HG03060 (cell line): ENCODE measurements around the gene OR13C9.
"Not testable (repeated sequence)": the region's sequence is repeated elsewhere in the genome, so short reads cannot be mapped to it uniquely, and the experiment has no call there.

Source experiments
- ATAC-seq: cut with Tn5 transposase; IDR thresholded peaks from one replicate; pipeline ENCODE4 v1.9.1; 2021; ENCODE audit warnings: low read depth, moderate number of reproducible peaks; ENCODE audit not compliant: unreplicated experiment

OR13C9 gene, protein sequence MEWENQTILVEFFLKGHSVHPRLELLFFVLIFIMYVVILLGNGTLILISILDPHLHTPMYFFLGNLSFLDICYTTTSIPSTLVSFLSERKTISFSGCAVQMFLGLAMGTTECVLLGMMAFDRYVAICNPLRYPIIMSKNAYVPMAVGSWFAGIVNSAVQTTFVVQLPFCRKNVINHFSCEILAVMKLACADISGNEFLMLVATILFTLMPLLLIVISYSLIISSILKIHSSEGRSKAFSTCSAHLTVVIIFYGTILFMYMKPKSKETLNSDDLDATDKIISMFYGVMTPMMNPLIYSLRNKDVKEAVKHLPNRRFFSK

DNA sequence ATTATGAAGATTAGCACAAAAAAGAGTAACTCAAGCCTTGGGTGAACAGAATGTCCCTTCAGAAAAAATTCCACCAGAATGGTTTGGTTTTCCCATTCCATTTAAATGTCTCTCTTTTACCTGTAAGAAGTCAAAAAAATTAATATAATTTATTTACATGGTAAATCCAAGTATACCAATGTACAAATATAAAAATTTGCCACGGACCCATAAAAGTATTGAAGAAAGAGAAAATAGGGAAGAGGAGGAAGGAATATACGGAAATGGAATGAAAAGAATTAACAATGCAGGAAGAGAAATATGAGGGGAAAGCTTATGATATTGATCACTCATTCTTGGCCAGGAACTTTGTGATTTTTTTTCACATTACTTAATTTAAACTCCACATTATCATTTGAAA, at the start of gene OR13C9:
OR13C9 (minus strand) TSS at position 101 of the 400 bp plus-strand sequence; CDS start at position 101, 0 bp downstream.
- no peak for ATAC-seq

- ATAC-seq, result no peak
Observed at GRCh38 chr9:104658496-104659195, 40.6 kb upstream of the OR13C9 start.

DNA sequence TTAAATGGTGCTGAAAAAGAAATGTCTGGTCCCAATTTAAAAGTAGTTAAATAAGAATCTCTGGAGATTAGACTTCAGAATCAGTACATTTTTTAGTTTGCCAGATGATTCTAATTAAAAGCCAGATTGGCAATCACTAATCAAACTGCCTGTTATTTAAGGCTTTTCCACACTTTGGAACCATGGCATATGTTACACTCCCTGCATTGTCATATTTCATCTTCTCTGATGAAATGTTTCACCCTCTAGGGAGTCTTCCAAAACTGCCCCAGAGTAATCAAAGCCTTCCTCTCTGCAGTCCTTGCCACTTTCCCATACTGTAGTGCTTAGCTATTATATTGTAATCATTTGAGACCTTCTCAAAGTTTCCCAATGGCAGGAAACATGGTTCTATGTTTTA, 17.5 kb upstream of the OR13C9 start:
- no peak for ATAC-seq

DNA sequence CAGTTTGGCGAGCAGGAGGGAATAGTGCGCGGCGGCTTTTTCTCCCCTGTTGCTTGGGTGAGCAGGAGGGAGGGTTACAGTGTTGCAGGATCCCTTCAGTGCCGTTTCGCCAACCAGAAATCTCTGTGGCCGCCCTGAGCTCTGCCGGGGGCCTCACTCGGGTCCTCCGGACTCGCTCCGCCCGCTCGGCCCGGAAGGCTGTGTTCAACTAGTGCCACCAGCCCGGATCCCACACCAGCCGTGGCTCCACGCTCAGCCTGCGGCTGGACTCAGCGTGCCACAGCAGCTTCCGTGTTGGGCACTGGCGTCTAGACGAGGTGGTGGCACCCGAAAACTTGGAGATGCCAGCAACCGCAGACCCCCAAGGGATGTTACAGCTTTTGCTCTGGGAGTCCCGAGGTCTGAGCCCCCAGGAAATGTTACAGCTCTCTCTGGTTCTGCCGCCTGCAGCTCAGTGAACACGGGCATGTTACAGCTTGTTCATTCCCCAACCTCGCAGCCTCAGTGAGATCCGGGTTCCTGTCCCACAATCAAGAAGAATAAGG, 16.0 kb upstream of the OR13C9 start:
- ATAC-seq, result no peak

DNA sequence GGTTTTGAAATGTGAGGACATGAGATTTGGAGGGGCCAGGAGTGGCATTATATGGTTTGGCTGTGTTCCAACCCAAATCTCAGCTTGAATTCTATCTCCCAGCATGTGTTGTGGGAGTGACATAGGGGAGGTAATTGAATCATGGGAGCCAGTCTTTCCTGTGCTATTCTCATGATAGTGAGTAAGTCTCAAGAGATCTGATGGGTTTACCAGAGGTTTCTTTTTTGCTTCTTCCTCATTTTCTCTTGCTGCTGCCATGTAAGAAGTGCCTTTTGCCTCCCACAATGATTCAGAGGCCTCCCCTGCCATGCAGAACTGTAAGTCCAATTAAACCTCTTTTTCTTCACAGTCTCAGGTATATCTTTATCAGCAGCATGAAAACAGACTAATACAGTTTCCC, 8.0 kb upstream of the OR13C9 start:
- not testable (repeated sequence) for ATAC-seq

GRCh38 chr9:104617418-104617817, 586 bp downstream of the OR13C9 start:
- no peak for ATAC-seq

GRCh38 chr9:104611213-104611612, 6.8 kb downstream of the OR13C9 start:
- ATAC-seq, result no peak

GRCh38 chr9:104608336-104608735, 9.7 kb downstream of the OR13C9 start:
- no peak for ATAC-seq

DNA sequence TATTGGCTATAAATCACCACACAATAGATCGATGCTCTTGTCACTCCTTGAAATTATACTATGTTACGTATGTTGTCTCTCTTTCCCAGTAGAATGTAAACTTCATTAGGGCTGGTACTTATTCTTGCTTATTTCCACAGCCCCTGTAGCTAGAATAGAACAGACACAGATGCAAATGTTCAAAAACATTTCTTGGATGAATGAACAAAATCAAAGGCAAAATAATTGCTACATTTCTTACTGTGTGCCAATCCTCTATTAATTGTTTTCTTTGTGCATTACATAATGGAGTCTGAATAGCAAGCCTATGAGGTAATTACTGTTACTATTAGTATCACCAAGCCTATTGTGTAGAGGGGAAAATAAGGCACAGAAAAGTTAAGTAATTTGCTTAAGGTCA, 11.9 kb downstream of the OR13C9 start:
- no peak for ATAC-seq

DNA sequence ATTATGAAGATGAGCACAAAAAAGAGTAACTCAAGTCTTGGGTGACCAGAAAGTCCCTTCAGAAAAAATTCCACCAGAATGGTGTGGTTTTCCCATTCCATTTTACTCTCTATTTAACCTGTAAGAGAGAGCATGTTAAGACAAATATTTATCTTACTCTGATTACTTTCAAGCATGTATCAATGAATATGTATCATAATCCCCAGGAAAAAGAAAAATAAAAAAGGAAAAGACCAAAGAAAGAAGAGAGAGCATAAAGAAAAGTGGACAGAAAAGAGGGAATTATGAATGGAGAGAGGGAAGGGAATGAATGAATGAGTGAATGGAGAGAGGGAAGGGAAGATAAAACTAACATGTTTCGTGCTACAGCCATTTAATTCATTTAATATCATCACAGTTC, 12.5 kb downstream of the OR13C9 start, which contains the start of gene OR13C2:
OR13C2 (minus strand) TSS at position 101 of the 400 bp plus-strand sequence; CDS start at position 101, 0 bp downstream.
- not testable (repeated sequence) for ATAC-seq

DNA sequence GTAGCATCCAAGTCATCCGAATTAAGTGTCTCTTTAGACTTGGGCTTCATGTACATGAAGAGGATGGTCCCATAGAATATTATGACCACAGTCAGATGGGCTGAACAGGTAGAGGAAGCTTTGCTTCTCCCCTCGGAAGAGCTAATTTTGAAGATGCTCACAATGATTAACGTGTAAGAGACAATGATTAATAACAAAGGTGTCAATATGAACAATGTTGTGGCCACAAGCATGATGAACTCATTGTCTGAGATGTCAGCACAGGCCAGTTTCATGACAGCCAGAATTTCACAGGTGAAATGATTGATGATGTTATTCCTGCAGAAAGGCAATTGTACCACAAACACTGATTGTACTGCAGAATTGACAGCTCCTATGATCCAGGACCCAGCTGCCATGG, 13.2 kb downstream of the OR13C9 start:
- ATAC-seq, result no peak

DNA sequence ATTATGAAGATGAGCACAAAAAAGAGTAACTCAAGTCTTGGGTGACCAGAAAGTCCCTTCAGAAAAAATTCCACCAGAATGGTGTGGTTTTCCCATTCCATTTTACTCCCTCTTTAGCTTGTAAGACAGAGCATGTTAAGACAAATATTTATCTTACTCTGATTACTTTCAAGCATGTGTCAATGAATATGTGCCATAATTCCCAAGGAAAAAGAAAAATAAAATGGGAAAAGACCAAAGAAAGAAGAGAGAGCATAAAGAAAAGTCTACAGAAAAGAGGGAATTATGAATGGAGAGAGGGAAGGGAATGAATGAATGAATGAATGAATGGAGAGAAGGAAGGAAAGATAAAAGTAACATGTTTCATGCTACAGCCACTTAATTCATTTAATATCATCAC, 18.7 kb downstream of the OR13C9 start, which contains the start of gene OR13C5:
OR13C5 (minus strand) TSS at position 101 of the 400 bp plus-strand sequence; CDS start at position 101, 0 bp downstream.
- not testable (repeated sequence) for ATAC-seq

DNA sequence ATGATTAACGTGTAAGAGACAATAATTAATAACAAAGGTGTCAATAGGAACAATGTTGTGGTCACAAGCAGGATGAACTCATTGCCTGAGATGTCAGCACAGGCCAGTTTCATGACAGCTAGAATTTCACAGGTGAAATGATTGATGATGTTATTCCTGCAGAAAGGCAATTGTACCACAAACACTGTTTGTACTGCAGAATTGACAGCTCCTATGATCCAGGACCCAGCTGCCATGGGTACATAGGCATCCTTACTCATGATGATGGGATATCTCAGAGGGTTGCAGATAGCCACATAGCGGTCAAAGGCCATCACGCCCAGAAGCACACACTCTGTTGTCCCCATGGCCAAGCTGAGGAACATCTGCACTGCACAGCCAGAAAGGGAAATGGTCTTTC, 19.3 kb downstream of the OR13C9 start:
- ATAC-seq, result not testable (repeated sequence)

GRCh38 chr9:104589626-104590025, 28.4 kb downstream of the OR13C9 start:
- ATAC-seq, result no peak

DNA sequence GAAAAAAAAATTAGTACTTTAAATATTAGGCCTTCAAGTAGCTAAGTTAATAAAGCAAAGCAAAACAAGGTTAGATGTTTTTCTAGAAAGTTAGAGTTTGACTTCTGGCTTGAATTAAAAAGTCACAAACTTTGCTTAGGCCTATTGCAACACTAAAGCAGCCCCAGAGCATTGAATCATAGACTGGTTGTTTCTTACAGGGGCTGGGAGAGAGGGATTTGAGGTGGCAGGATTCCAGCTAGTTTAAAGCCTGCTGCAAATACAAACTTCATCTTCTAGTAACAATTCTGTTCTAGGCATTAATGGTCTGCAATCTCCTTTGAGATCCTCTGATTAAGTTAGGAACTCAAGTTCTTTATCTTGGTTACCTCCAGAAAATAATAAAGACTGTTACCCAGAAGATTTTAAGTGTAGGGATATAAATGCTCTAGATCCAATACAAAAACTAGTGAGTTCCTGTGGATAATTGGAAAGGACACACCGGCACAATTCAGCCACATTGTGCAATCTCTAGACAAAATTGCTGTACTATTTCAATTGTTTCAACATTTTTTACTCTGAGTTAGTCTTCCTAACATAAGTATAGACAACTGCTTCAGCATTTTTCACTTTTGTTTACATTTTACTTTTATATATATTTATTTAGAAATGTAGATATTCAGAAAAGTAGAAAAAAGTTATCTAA, 31.4 kb downstream of the OR13C9 start:
- no peak for ATAC-seq

DNA sequence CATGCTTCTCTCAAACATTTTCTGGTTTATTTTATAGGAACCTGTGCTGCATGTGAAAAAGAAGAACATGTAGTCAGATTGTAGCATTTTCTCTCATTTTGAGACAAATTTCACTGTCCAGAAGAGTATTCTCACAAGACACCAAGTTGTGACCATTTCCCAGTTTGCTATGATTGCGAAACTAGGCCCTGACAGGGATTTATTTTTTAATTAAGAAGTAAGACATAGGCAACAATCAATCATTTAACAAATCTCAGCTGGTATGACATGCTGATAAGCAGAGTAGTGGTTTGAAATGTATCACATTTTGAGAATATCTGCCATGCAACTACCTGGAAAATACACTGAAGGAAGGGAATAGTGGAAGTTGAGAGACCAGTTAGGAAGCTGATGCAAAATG, 37.4 kb downstream of the OR13C9 start:
- ATAC-seq, result no peak

- ATAC-seq, result no peak
Observed at GRCh38 chr9:104577263-104577662, 40.7 kb downstream of the OR13C9 start.

GRCh38 chr9:104575456-104575855, 42.5 kb downstream of the OR13C9 start:
- no peak for ATAC-seq

- no peak for ATAC-seq
Observed at GRCh38 chr9:104572612-104573011, 45.4 kb downstream of the OR13C9 start.

DNA sequence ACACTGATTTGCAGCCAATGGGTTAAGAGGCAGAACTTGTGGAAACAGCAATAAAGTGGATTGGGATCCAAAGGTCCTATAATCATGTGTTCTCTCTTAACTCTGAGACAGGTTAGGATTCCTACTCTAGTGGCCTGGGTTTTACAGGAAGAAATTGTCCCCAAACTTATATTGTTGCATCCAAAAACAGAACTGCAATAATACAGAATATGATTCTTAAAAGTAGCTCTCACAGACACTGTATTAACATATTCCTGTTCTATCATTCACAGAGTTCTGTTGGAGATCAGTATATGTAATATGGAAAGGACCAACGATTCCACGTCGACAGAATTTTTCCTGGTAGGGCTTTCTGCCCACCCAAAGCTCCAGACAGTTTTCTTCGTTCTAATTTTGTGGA, 49.1 kb downstream of the OR13C9 start, which contains the start of gene OR13C8:
OR13C8 (plus strand) TSS at position 301 of the 400 bp plus-strand sequence; CDS start at position 301, 0 bp downstream.
- no peak for ATAC-seq
